K562 (cell line): ENCODE measurements around the gene RILP. TPM values are rescaled to one million over a fixed set of nuclear protein-coding genes. Genes with fewer than 3 reads are reported as not detected.

Experiments
- COPS2 ChIP-seq: fragments of 450-650 bp; conservative IDR thresholded peaks from 2 replicates; pipeline ENCODE4 v1.6.1; 2016; ENCODE audit warnings: mild to moderate bottlenecking, moderate library complexity
- CTBP1 ChIP-seq: fragments of 450-650 bp; IDR thresholded peaks from 2 replicates; pipeline ENCODE4 v1.6.1; 2016; ENCODE audit warnings: borderline replicate concordance
- FOXA3 ChIP-seq, 2 experiments: fragments of 450-650 bp in 1 of 2; sonication (generic) in 1 of 2; formaldehyde crosslinking; IDR thresholded peaks in 1 of 2; conservative IDR thresholded peaks in 1 of 2; 2 replicates each; pipeline versions ENCODE4 v1.4.0 to v1.8.0; 2020 to 2022; ENCODE audit warnings: mild to moderate bottlenecking in 2 of 2, missing genetic modification reagents in 1 of 2
- FOXJ2 ChIP-seq: fragments of 200-800 bp; sonication (Bioruptor generic); IDR thresholded peaks from 2 replicates; pipeline ENCODE4 v1.6.1; 2016; ENCODE audit warnings: missing genetic modification characterization, missing compliant biosample characterization
- GATA2 ChIP-seq: sonication (generic); formaldehyde crosslinking; IDR thresholded peaks from 2 replicates; pipeline ENCODE4 v1.4.0; 2020; ENCODE audit warnings: mild to moderate bottlenecking, missing genetic modification reagents
- JUN ChIP-seq, 2 experiments: sonication (generic) in 1 of 2; formaldehyde crosslinking in 1 of 2; IDR thresholded peaks; 2 replicates each; pipeline versions ENCODE4 v1.6.1 to v1.8.0; 2012 to 2022; ENCODE audit warnings: borderline replicate concordance in 2 of 2, mild to moderate bottlenecking in 2 of 2, improper control_type of control experiment in 1 of 2, low read depth in 1 of 2, low read length in 1 of 2, missing genetic modification reagents in 1 of 2
- KLF1 ChIP-seq: fragments of 450-650 bp; IDR thresholded peaks from 2 replicates; pipeline ENCODE4 v1.6.1; 2016; ENCODE audit warnings: missing genetic modification characterization, missing compliant biosample characterization
- KLF16 ChIP-seq: IDR thresholded peaks from 2 replicates; pipeline ENCODE4 v1.6.1; 2016; ENCODE audit warnings: antibody characterized with exemption
- MAZ ChIP-seq, 2 experiments: fragments of 450-650 bp in 1 of 2; sonication (generic) in 1 of 2; formaldehyde crosslinking; IDR thresholded peaks in 1 of 2; conservative IDR thresholded peaks in 1 of 2; 2 replicates each; pipeline versions ENCODE4 v1.4.0 to v1.5.0; 2020; ENCODE audit warnings: mild to moderate bottlenecking in 1 of 2, missing genetic modification reagents in 1 of 2
- NEUROD1 ChIP-seq: fragments of 150-350 bp; IDR thresholded peaks from 2 replicates; pipeline ENCODE4 v1.6.1; 2014; ENCODE audit warnings: borderline replicate concordance, low read length, low read depth; ENCODE audit not compliant: partially characterized antibody
- NR2C2 ChIP-seq, 2 experiments: fragments of 200-800 bp in 1 of 2; sonication (Bioruptor generic) in 1 of 2; sonication (generic) in 1 of 2; formaldehyde crosslinking in 1 of 2; IDR thresholded peaks; 2 replicates each; pipeline versions ENCODE4 v1.6.1 to v1.8.0; 2016 to 2022; ENCODE audit warnings: mild to moderate bottlenecking in 1 of 2, missing compliant biosample characterization in 1 of 2, missing genetic modification characterization in 1 of 2, missing genetic modification reagents in 1 of 2
- NRF1 ChIP-seq, 2 experiments: fragments of 450-650 bp; IDR thresholded peaks in 1 of 2; conservative IDR thresholded peaks in 1 of 2; 2 replicates each; pipeline ENCODE4 v1.6.1; 2014; ENCODE audit warnings: mild to moderate bottlenecking in 2 of 2
- RAD21 ChIP-seq, 2 experiments: fragments of 250-450 bp in 1 of 2; fragments of 450-650 bp in 1 of 2; sonication (Bioruptor Pico) in 1 of 2; formaldehyde crosslinking in 1 of 2; IDR thresholded peaks in 1 of 2; conservative IDR thresholded peaks in 1 of 2; 2 replicates each; pipeline versions ENCODE4 v1.4.0 to v1.8.0; 2020 to 2022; ENCODE audit warnings: mild to moderate bottlenecking in 2 of 2, moderate library complexity in 1 of 2
- SAFB ChIP-seq: fragments of 200-400 bp; formaldehyde crosslinking; IDR thresholded peaks from 2 replicates; pipeline ENCODE4 v1.6.1; 2017; ENCODE audit warnings: low read depth, low read length, borderline replicate concordance
- SUPT5H ChIP-seq: fragments of 450-650 bp; IDR thresholded peaks from 2 replicates; pipeline ENCODE4 v1.6.1; 2016
- TAF1 ChIP-seq: IDR thresholded peaks from 2 replicates; pipeline ENCODE4 v1.6.1; 2011; ENCODE audit warnings: mild to moderate bottlenecking, low read length, moderate library complexity; ENCODE audit not compliant: insufficient read depth, control insufficient read depth, severe bottlenecking; ENCODE audit errors: extremely low read depth
- XRCC3 ChIP-seq: fragments of 450-650 bp; IDR thresholded peaks from 2 replicates; pipeline ENCODE4 v1.6.1; 2017; ENCODE audit warnings: mild to moderate bottlenecking, moderate library complexity
- ZNF316 ChIP-seq: fragments of 450-650 bp; IDR thresholded peaks from 2 replicates; pipeline ENCODE4 v1.6.1; 2016
- ZNF75A ChIP-seq: fragments of 450-650 bp; formaldehyde crosslinking; IDR thresholded peaks from 2 replicates; pipeline ENCODE4 v1.4.0; 2020; ENCODE audit warnings: mild to moderate bottlenecking
- polyA plus RNA-seq, 8 experiments: library from polyadenylated mRNA; depleted of rRNA in 4 of 8; stranded (reverse) in 5 of 8; unstranded in 3 of 8; fragments of >200 nt; fragmentation: Nextera tagmentation in 2 of 8; fragmentation: Illumina TruSeq in 1 of 8; extraction: Ambion mirVana in 2 of 8; extraction: Trizol in 1 of 8; gene quantifications; 2 replicates each; pipeline versions ENCODE4 v1.2.1 to v1.2.3, GENCODE V29; 2011 to 2014; ENCODE audit warnings: inconsistent platforms in 1 of 8, missing spikeins in 1 of 8
- total RNA-seq, 7 experiments: library from RNA; depleted of rRNA in 6 of 7; stranded (reverse); fragments of >200 nt in 6 of 7; fragmentation: Illumina TruSeq in 2 of 7; extraction: Trizol in 2 of 7; gene quantifications; 2 replicates each; pipeline versions ENCODE4 v1.2.1 to v1.2.3, GENCODE V29; 2011 to 2021; ENCODE audit warnings: low replicate concordance in 1 of 7
- TF ChIP-seq, protein P1 (sequence below): sonication (generic); formaldehyde crosslinking; IDR thresholded peaks from 2 replicates; pipeline ENCODE4 v1.8.0; 2022; ENCODE audit warnings: mild to moderate bottlenecking, missing genetic modification reagents
- TF ChIP-seq, protein P2 (sequence below), 2 experiments: fragments of 200-800 bp in 1 of 2; sonication (Bioruptor generic) in 1 of 2; sonication (generic) in 1 of 2; formaldehyde crosslinking in 1 of 2; IDR thresholded peaks in 1 of 2; conservative IDR thresholded peaks in 1 of 2; 2 replicates each; pipeline versions ENCODE4 v1.5.0 to v1.6.1; 2016 to 2020; ENCODE audit warnings: missing compliant biosample characterization in 1 of 2, missing genetic modification characterization in 1 of 2, missing genetic modification reagents in 1 of 2

Gene RILP
- total and polyA plus RNA-seq, 9 of the 15 experiments (the other 6 are each of a cell fraction or from before 2014, with no cell fraction given): 0.75 to 54.9 (median 27.8) TPM

DNA sequence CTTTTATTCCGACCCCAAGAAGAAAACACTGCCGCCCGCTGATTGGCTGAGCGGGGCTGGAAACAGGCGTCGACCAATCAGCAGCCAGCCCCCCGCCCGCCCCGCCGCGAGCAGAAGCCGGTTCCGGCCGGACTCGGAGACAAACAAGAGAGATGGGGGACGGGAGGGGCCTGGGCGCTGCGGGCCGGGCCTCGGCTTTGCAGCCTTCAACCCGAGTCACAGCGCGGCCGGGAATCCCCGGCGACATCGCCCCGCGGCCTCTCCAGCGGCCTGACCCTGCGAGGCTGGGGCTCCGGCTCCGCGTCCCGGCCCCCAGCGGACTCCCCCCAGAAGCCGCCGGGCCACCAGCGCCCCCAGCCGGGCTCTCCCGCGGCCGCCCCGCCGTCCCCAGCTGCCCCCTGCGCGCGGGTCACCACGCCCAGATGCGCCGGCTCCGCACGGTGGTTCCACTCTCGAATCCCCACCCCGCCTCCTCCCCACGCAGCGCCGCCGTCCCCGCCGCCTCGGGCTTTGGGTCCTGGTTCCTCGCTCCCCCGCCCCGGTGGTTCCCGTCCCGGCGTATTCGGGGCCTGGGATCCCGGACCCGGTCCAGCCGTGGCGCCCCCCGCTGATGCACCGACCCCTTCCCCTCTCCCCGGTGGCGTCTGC, 20.7 kb downstream of the RILP start (continued):
- TF ChIP-seq TAF1 (peak; percentile 26), FOXA3 (CRISPR knock-in tag; conservative IDR thresholded peaks at IDR 0.05 in 1 of 2, IDR thresholded peaks at IDR 0.05 in 1 of 2) (peak in 1 of 2 experiments; percentile 26; a peak in 1 of 4 replicates), NR2C2 (CRISPR knock-in tag; IDR thresholded peaks at IDR 0.05) (no peak), NR2C2 (tag; IDR thresholded peaks at IDR 0.05) (peak; percentile 68), SUPT5H (0 out of 2 replicates have a peak, but pooled peaks have one; percentile 4), ZNF75A (CRISPR knock-in tag) (no peak), MAZ (CRISPR knock-in tag; conservative IDR thresholded peaks at IDR 0.05 in 1 of 2, IDR thresholded peaks at IDR 0.05 in 1 of 2) (peak; percentile 75 to 84), SAFB (0 out of 2 replicates have a peak, but pooled peaks have one; percentile 48), CTBP1 (peak; percentile 44; the same call in 1 of the 2 replicates), FOXJ2 (tag) (no peak), NRF1 (conservative IDR thresholded peaks at IDR 0.05 in 1 of 2, IDR thresholded peaks at IDR 0.05 in 1 of 2) (peak; percentile 74 to 75), KLF16 (peak; percentile 84), JUN (IDR thresholded peaks at IDR 0.05; ENCODE audit: borderline replicate concordance, low read depth, low read length) (no peak), JUN (CRISPR knock-in tag; IDR thresholded peaks at IDR 0.05; ENCODE audit: borderline replicate concordance) (no peak), NEUROD1 (peak; percentile 19), COPS2 (no peak), KLF1 (0 out of 2 replicates have a peak, but pooled peaks have one; percentile 57), XRCC3 (no peak), RAD21 (CRISPR knock-in tag; conservative IDR thresholded peaks at IDR 0.05 in 1 of 2, IDR thresholded peaks at IDR 0.05 in 1 of 2) (peak; percentile 56 to 68), ZNF316 (peak; percentile 13; the same call in 1 of the 2 replicates), GATA2 (CRISPR knock-in tag) (no peak)
- TF ChIP-seq, protein P1, sequence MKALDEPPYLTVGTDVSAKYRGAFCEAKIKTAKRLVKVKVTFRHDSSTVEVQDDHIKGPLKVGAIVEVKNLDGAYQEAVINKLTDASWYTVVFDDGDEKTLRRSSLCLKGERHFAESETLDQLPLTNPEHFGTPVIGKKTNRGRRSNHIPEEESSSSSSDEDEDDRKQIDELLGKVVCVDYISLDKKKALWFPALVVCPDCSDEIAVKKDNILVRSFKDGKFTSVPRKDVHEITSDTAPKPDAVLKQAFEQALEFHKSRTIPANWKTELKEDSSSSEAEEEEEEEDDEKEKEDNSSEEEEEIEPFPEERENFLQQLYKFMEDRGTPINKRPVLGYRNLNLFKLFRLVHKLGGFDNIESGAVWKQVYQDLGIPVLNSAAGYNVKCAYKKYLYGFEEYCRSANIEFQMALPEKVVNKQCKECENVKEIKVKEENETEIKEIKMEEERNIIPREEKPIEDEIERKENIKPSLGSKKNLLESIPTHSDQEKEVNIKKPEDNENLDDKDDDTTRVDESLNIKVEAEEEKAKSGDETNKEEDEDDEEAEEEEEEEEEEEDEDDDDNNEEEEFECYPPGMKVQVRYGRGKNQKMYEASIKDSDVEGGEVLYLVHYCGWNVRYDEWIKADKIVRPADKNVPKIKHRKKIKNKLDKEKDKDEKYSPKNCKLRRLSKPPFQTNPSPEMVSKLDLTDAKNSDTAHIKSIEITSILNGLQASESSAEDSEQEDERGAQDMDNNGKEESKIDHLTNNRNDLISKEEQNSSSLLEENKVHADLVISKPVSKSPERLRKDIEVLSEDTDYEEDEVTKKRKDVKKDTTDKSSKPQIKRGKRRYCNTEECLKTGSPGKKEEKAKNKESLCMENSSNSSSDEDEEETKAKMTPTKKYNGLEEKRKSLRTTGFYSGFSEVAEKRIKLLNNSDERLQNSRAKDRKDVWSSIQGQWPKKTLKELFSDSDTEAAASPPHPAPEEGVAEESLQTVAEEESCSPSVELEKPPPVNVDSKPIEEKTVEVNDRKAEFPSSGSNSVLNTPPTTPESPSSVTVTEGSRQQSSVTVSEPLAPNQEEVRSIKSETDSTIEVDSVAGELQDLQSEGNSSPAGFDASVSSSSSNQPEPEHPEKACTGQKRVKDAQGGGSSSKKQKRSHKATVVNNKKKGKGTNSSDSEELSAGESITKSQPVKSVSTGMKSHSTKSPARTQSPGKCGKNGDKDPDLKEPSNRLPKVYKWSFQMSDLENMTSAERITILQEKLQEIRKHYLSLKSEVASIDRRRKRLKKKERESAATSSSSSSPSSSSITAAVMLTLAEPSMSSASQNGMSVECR (CRISPR knock-in tag): no peak
- TF ChIP-seq, protein P2, sequence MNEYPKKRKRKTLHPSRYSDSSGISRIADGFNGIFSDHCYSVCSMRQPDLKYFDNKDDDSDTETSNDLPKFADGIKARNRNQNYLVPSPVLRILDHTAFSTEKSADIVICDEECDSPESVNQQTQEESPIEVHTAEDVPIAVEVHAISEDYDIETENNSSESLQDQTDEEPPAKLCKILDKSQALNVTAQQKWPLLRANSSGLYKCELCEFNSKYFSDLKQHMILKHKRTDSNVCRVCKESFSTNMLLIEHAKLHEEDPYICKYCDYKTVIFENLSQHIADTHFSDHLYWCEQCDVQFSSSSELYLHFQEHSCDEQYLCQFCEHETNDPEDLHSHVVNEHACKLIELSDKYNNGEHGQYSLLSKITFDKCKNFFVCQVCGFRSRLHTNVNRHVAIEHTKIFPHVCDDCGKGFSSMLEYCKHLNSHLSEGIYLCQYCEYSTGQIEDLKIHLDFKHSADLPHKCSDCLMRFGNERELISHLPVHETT (CRISPR knock-in tag; conservative IDR thresholded peaks at IDR 0.05 in 1 of 2, IDR thresholded peaks at IDR 0.05 in 1 of 2): peak in 1 of 2 experiments; percentile 88; a peak in 2 of 4 replicates
